NCI-H2196 treated with DMSO at 0.1 percent for 48 hours (cell line): Measurements from ENCODE around the gene WDR82.

Experiments
- DNase-seq: peaks from one replicate; lab custom pipeline; 2025; ENCODE audit not compliant: unreplicated experiment; lab: John Stamatoyannopoulos, UW

The WDR82 gene

DNA sequence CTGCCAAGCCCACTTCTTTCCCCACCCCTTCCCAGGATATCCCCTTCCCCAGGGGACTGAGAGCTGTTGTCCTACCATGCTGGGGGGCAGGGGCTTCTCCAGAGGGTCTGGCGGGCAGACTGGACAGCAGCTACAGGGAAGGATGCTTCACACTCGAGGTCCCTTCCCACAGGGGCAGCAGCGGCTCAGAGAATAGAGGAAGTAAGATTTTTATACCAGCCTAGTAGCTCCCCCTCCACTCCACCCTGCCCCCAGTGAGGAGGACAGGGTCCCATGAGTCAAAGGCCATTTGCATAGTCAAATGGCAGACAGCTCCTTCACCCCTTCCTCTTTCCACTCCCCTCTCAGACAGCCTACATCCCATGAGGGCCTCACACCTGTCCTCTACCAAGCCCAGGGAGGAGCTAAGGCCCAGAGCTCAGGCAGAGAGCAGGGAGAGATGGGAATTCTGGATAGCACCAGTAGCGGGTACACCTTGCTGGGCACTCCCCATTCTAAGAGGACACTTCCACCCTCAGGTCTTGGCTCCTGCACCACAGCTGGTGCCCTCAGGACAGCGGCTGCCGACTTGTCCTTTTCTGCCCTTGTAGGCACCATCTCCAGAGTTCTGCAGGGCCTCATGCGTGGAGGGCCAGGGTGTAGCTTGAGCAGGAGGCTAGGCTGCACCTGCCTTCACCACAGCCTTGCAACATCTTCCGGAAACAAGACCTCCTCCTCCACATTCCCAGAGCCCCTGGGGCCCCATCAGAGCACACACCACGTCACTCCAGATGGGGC lies 52.8 kb downstream of the WDR82 start, which contains the start of gene TLR9:
TLR9 (minus strand) TSS at position 194 of the 777 bp plus-strand sequence; CDS start at position 78, 116 bp downstream.
- no peak for DNase-seq

- DNase-seq, result no peak
Observed at GRCh38 chr3:52223449-52224408, 54.7 kb downstream of the WDR82 start.

GRCh38 chr3:52222319-52223221 lies 55.9 kb downstream of the WDR82 start:
- DNase-seq, result no peak

DNA sequence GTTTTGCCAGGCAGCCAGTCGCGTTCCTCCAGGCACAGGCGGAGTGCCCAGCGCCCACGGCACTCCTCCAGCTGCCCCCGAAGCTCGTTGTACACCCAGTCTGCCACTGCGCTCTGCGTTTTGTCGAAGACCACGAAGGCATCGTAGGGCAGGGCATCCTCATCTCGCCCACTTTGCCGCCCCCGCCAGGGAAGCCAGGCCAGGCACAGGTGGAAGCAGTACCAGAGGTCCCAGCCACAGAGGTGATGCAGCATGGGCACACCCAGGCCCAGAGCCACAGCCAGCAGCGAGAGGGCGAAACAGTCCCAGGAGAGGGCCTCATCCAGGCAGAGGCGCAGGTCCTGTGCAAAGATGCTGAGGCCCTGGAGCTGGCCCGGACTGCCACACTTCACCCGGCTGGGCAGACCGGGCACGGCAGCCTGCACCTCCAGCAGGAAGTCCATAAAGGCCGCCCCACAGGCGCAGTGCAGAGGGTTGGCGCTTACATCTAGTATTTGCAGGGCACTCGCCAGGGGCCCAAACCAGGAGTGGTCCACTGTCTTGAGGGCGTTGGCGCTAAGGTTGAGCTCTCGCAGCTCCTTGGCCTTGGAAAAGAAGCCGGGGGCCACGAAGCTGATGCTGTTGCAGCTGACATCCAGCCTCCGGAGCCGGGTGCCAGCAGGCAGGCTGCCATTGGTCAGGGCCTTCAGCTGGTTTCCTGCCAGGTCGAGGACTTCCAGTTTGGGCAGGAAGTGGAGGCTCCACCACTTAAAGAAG lies 56.7 kb downstream of the WDR82 start:
- no peak for DNase-seq

DNA sequence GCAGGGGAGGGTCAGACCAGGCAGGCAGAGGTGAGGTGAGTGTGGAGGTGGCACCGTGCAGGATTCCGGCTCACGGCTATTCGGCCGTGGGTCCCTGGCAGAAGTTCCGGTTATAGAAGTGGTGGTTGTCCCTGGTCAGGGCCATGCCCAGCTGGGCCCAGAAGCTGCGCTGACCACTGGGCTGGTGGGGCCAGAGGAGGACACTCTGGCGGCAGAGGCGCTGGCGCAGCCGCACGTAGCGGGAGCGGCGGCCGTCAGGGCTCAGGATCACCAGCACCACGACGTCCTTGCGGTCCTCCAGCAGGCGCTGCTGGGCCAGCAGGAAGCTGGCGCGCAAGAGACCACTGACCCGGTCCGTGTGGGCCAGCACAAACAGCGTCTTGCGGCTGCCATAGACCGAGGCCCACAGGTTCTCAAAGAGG lies 57.3 kb downstream of the WDR82 start:
- DNase-seq, result no peak

- peak; percentile 33 for DNase-seq
Observed at GRCh38 chr3:52220380-52221026, 57.9 kb downstream of the WDR82 start.

DNA sequence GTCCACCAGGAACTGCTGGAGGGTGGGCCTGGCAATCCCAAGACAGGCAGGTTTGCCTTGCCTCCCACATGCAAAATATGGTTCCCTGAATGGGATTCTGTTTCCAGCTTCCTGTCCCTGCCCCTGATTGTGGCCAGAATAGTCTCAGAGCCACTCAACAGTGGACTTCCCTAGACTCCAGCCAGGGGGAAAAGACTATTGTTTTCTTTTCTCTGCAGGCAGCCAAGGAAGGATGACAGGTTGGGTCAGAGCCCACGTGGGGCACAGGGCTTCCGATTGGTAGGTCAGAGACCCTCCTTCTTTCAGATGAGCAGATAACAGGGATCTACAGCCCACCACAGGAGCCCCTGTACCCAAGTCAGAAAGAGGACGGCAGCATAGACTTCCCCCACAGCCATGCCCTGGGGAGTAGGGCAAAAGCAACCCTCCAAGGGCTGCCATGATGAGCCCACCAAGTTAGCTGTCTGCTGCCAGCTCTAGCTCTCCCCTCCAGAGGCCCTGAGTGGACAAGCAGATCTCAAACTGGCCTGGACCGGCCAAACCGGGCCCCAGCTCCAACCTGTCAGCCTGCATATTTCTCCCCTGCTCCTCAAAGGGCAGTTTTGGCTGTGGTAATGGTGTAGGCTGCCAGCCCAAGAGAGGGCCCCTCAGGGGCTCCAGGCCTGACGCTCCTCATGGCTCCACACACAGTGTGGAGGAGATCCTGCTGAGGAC lies 59.4 kb downstream of the WDR82 start:
- no peak for DNase-seq

DNA sequence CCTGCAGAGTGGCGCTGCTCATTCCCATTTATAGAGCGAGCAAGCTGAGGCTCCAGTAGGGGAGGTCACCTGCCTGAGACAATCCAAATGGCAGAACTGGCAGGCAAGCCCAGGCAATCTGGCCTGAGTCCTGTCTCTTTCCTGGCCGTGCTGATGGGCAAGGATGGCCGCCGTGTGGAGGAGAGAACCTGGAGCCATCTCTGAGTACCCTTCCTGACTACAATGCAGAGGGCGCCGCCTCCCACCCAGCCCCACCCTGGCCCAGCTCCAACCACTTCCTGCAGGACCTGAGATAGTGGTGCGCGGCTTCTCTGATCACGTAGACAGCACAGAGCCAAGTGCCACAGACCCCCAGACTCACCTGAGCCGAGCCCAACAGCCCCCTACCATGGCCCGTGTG lies 60.0 kb downstream of the WDR82 start:
- DNase-seq, result no peak

DNA sequence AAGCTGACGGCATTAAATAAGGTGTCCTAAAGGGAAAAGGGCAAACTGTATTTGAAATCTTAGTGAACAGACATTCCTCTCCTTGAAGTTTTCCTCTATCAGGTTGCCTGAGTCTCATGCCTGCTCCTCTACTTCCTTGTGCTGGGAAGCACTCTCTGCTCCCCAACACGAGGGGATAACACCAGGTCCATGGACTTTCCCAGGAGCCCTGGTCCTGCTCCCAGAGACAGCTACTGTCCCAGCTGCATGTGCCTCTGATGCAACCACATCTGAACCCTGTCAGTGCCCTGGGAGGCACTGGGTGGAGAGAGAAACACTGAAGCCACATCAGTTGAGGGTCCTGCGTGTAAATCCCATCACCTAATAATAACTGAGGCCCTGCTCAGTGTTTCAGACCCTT lies 60.4 kb downstream of the WDR82 start:
- DNase-seq, result no peak

DNA sequence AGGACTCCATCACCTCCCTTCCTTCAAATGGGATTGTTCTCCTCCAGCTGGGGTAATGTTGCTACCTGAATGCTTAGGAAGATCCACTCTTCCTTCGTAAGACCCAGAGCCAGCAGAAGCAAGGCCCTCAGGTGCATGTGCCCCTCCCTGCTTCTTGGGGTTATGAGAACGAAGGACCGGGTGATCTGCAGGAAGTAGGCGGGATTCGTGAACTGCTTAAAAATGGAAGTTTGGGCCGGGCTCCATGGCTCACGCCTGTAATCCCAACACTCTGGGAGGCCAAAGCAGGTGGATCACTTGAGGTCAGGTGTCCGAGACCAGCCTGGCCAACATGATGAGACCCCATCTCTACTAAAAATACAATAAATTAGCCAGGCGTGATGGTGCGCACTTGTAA lies 61.0 kb downstream of the WDR82 start:
- DNase-seq, result no peak

DNA sequence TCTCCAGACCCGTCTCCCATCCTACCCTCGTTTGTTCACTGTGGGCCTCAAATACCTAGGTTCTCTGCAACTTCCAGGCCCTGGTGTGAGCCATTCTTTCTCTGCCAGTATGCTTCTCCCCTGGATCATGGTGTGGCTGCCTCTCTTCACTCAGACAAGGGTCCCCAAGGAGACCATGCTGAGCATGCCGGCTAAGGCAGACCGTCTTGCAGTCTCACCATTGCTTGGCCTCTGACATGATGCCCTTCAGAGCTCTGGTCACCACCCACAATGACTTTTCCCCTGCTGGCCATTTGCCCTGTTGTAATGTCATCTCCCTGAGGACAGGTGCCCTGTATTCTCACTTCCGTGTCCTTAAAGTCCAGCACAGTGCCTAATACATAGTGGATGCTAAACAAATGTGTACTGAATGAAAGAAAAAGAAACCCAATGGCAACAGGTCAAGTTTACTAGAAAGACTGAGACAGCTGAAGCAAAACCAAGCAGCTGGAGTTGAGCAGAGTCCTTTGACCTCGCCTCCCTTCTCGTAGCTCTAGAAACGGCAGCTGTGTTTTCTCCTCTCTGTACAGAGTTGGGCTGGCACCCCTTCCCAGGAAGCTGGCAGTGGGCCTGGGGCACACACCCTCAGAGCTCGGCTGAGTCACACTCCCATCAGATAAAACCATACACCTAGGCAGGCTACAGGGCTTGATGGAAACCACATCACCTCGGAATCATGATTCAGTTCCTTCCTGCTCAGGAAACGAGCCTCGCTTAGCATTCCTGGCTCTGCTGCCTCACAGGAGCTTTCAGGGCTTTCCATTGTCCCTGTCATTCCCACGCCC lies 61.7 kb downstream of the WDR82 start:
- peak; percentile 69 for DNase-seq

DNA sequence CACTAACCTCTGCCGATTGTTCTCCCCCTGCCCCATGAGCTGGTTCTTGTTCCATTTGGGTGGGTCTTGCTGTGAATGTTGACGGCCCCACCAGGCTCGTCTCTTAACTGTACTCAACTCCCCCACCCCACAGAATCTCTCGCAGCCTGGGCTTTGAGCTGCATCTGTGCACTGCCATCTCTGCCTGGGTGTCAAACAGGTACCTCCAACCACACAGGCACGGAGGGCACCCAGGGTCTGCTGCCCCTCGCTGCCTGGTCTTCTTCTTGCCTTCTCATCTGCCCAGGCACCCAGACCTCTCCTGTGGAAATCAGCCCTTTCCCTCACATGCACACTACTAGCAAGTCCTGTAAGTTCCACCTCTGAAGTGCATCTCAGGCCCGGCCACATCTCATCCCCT lies 63.1 kb downstream of the WDR82 start:
- DNase-seq, result no peak

- no peak for DNase-seq
Observed at GRCh38 chr3:52213901-52214300, 64.5 kb downstream of the WDR82 start.

GRCh38 chr3:52213005-52213404 lies 65.4 kb downstream of the WDR82 start:
- no peak for DNase-seq

- DNase-seq, result no peak
Observed at GRCh38 chr3:52211268-52211891, 67.1 kb downstream of the WDR82 start.

- DNase-seq, result no peak
Observed at GRCh38 chr3:52210550-52211046, 67.9 kb downstream of the WDR82 start.

DNA sequence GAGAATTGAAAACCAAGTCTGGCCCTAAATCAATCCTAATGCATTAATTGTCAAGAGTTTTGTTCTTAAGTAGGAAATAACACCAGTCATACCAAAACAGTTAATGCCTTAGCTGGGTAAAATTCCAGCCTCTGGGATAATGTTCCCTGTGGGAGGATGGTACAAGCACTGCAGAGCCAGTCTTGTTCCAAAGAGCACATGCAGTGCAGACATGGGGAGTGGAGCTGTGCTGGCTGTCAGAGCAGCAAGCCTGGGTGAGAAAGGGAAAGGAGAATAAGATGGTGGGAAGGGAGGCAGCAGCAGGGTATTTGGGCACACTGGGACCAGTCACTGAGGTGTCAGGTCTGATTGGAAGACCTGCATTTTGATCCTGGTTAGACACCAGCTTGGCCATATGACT lies 68.4 kb downstream of the WDR82 start:
- no peak for DNase-seq

DNA sequence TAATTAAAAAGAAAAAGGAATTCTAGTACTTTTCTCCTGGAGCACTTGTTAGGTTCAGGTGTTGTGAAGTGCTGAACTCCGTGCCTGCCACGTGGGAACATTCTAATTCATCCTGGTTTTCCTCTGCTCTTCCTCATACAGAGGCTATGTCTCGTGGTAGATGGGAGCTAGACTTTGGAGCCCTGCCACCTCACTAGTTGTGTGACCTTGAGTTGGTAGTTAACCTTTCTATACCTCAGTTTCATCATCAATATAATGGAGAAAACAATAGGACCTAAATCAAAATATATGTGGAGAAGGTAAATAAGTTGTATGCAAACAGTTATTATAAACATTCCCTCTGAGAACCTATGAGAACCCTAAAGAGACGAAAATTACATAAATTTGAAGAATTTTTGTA lies 69.9 kb downstream of the WDR82 start:
- DNase-seq, result no peak
